PC-3 (cell line): ENCODE measurements around the gene SKOR2. TPM values are rescaled to one million over a fixed set of nuclear protein-coding genes. Genes with fewer than 3 reads are reported as not detected.

Experiments
- ATAC-seq: fragments of 200-7000 bp; cut with Tn5 transposase; 2 replicates; pipeline ENCODE4 v1.9.1; 2020; ENCODE audit warnings: mild to moderate bottlenecking, moderate library complexity
- BruUV-seq: library from RNA; stranded (reverse); fragments of 400-500 nt; replicated peaks from 2 replicates; lab custom pipeline; 2021; lab: Mats Ljungman, UMichigan
- CTCF ChIA-PET: fragments of 300-600 bp; sonication (Branson Sonifier 250); formaldehyde crosslinking; loops from one replicate; lab custom pipeline; 2022; ENCODE audit warnings: antibody characterized with exemption; lab: Charles Lee
- POLR2A ChIA-PET: fragments of 300-600 bp; sonication (Branson Sonifier 250); formaldehyde crosslinking; loops from one replicate; lab custom pipeline; 2022; ENCODE audit warnings: antibody characterized with exemption; ENCODE audit not compliant: unreplicated experiment; lab: Charles Lee
- DNase-seq: peaks from one replicate; pipeline ENCODE4 v3.0.0-alpha.2; 2015
- H2AFZ ChIP-seq: fragments of 300-600 bp; sonication (generic); 2 replicates; pipeline ENCODE4 v1.6.0; 2016; ENCODE audit warnings: antibody characterized with exemption, low read length
- H3F3A ChIP-seq: fragments of 300-600 bp; sonication (generic); one replicate; pipeline ENCODE4 v1.6.0; 2017; ENCODE audit warnings: antibody characterized with exemption, low read length, control low read depth, mild to moderate bottlenecking; ENCODE audit not compliant: unreplicated experiment
- H3K27ac ChIP-seq: fragments of 300-600 bp; sonication (generic); 2 replicates; pipeline ENCODE4 v1.5.1; 2016; ENCODE audit warnings: mild to moderate bottlenecking, low read length
- H3K27me3 ChIP-seq: fragments of 300-600 bp; sonication (generic); 2 replicates; pipeline ENCODE4 v1.6.1; 2016; ENCODE audit warnings: low read length, mixed read lengths
- H3K36me3 ChIP-seq: fragments of 300-600 bp; sonication (generic); 2 replicates; pipeline ENCODE4 v1.6.1; 2016; ENCODE audit warnings: low read depth, mixed run types, low read length, mixed read lengths
- H3K4me1 ChIP-seq: fragments of 300-600 bp; sonication (generic); 2 replicates; pipeline ENCODE4 v1.5.1; 2016; ENCODE audit warnings: low read length; ENCODE audit not compliant: insufficient read depth
- H3K4me2 ChIP-seq: fragments of 300-600 bp; sonication (generic); 2 replicates; pipeline ENCODE4 v1.6.0; 2016; ENCODE audit warnings: low read length
- H3K4me3 ChIP-seq: fragments of 300-600 bp; sonication (generic); 2 replicates; pipeline ENCODE4 v1.5.1; 2016; ENCODE audit warnings: mild to moderate bottlenecking, low read length, mixed read lengths
- H3K79me2 ChIP-seq: fragments of 300-600 bp; sonication (generic); 2 replicates; pipeline ENCODE4 v1.6.1; 2017; ENCODE audit warnings: low read length, mixed read lengths
- H3K9ac ChIP-seq: fragments of 300-600 bp; sonication (generic); 2 replicates; pipeline ENCODE4 v1.6.0; 2016; ENCODE audit warnings: mild to moderate bottlenecking, low read length
- H3K9me2 ChIP-seq: fragments of 300-600 bp; sonication (generic); replicated peaks from 2 replicates; pipeline ENCODE4 v1.6.1; 2016; ENCODE audit warnings: mixed run types, low read length, mixed read lengths
- H3K9me3 ChIP-seq: fragments of 300-600 bp; sonication (generic); 2 replicates; pipeline ENCODE4 v1.6.1; 2016; ENCODE audit warnings: low read length, mixed read lengths
- H4K20me1 ChIP-seq: fragments of 300-600 bp; sonication (generic); 2 replicates; pipeline ENCODE4 v1.6.1; 2016; ENCODE audit warnings: low read length, mixed read lengths
- EZH2 ChIP-seq: fragments of 300-600 bp; sonication (generic); IDR thresholded peaks from one replicate; pipeline ENCODE4 v1.6.1; 2017; ENCODE audit warnings: antibody characterized with exemption, mild to moderate bottlenecking, low read length; ENCODE audit not compliant: unreplicated experiment
- EZH2phosphoT487 ChIP-seq: fragments of 300-600 bp; sonication (generic); IDR thresholded peaks from 2 replicates; pipeline ENCODE4 v1.6.1; 2018; ENCODE audit warnings: mild to moderate bottlenecking, antibody characterized with exemption, low read length, borderline replicate concordance
- intact Hi-C: fragments of 100-400 bp; cut with micrococcal nuclease; formaldehyde crosslinking; loops from 2 replicates; pipeline ENCODE4 v1.9.0; 2023
- total RNA-seq: library from RNA; depleted of rRNA; stranded (reverse); fragments of >200 nt; gene quantifications from 2 replicates; pipeline ENCODE4 v1.2.3, GENCODE V29; 2014
- TF ChIP-seq, protein P1 (sequence below): fragments of 300-600 bp; sonication (generic); conservative IDR thresholded peaks from 2 replicates; pipeline ENCODE4 v1.5.1; 2017; ENCODE audit warnings: antibody characterized with exemption, low read depth, mild to moderate bottlenecking, low read length

The SKOR2 gene
- total RNA-seq, 1 experiment from 2014 or later = not detected

DNA sequence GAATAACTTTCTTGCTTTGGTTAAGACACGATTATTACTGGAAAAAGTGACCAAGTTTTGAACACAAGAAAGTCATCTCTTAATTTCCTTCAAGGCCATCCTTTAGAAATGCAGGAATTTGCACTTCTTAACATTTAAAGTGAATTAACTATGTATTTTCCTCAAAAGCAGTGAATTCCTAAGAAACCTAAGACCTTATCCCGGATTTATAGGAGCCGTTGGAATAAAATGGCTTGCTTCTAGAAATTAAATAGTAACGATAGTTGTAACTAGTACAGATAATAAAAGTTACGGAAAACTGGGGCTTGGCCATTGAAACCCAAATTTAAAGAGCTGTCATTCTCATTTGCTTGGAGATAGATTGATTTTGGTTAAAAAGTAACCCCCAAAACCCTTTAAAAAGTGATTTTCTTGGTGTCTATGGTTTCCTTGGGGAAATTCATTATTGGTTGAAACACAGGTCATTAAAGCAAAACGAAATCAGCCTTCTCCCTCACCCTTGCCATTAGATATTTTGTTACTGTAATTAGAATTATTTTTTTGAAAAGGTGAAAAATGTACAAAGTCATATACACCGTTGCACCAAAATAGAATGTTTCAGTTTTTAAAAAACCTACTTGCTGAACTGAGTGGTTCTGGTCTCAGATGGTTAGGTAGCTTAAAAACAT, 2.0 kb downstream of the SKOR2 start:
- Histone ChIP-seq H3K27ac (no peak overlapping the region), H3K9ac (no peak overlapping the region), H3K9me2 (no peaks in the 10 kb centered on the region), H3K4me2 (no peak overlapping the region), H3K9me3 (no peaks in the 10 kb centered on the region), H3K27me3 (peaks cover 25% of the 10 kb centered on the region; the same call in 1 of the 2 replicates), H3K36me3 (no peaks in the 10 kb centered on the region), H4K20me1 (no peaks in the 10 kb centered on the region), H2AFZ (no peak overlapping the region), H3F3A (no peaks in the 10 kb centered on the region), H3K79me2 (no peaks in the 10 kb centered on the region), H3K4me3 (no peak overlapping the region), H3K4me1 (no peaks in the 10 kb centered on the region)
- BruUV-seq = no TSS peak
- DNase-seq (no peak), ATAC-seq (no peak)
- TF ChIP-seq EZH2phosphoT487 (no peak), EZH2 (no peak)
- CTCF ChIA-PET = no interaction called here
- POLR2A ChIA-PET = no interaction called here
- intact Hi-C loops = no loop called here

DNA sequence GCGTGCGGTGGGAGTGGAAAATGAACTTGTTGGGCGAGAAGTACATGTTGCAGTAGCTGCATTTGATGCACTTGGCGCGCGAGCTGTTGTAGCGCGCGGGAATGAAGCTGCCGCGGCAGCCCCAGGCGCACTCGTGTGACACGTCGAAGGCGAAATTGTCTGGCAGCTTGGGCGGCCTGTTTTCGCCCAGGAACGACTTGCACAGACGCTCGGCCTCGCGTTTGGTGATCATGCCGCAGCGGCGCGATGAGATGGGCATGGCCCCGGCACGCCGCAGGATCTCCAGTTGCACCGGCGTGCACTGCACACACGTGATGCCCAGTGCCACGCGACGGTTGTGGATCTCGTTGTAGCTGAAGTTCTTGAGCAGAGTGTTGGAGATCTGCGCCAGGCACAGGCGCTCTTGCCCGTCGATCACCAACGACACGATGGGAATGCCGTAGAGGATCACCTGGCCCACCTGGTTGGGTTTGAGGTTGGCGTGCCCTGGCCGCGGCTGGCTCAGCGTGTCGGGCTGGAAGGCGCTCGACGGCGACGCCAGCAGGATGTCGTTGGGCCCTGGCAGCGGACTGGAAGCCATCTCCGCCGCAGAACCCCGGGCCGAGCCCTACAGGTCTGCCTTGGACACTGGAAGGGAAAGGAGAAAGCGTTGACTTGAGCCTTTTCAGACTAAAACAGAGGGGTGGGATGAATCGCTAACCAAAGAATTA, 2.7 kb downstream of the SKOR2 start:
- TF ChIP-seq, protein P1, sequence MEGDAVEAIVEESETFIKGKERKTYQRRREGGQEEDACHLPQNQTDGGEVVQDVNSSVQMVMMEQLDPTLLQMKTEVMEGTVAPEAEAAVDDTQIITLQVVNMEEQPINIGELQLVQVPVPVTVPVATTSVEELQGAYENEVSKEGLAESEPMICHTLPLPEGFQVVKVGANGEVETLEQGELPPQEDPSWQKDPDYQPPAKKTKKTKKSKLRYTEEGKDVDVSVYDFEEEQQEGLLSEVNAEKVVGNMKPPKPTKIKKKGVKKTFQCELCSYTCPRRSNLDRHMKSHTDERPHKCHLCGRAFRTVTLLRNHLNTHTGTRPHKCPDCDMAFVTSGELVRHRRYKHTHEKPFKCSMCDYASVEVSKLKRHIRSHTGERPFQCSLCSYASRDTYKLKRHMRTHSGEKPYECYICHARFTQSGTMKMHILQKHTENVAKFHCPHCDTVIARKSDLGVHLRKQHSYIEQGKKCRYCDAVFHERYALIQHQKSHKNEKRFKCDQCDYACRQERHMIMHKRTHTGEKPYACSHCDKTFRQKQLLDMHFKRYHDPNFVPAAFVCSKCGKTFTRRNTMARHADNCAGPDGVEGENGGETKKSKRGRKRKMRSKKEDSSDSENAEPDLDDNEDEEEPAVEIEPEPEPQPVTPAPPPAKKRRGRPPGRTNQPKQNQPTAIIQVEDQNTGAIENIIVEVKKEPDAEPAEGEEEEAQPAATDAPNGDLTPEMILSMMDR = no peak
- TF ChIP-seq EZH2 (no peak), EZH2phosphoT487 (no peak)
- DNase-seq (no peak), ATAC-seq (no peak)
- Histone ChIP-seq H3K36me3 (no peaks in the 10 kb centered on the region), H3K27ac (no peak overlapping the region), H3K4me1 (no peaks in the 10 kb centered on the region), H3K4me3 (no peak overlapping the region), H3K9ac (no peak overlapping the region), H3K27me3 (peaks cover 25% of the 10 kb centered on the region), H2AFZ (no peak overlapping the region), H4K20me1 (no peaks in the 10 kb centered on the region), H3K79me2 (no peaks in the 10 kb centered on the region), H3K4me2 (no peak overlapping the region), H3F3A (no peaks in the 10 kb centered on the region), H3K9me3 (no peaks in the 10 kb centered on the region), H3K9me2 (no peaks in the 10 kb centered on the region)
- CTCF ChIA-PET = no interaction called here
- intact Hi-C loops = no loop called here
- no TSS peak for BruUV-seq
- POLR2A ChIA-PET = no interaction called here

DNA sequence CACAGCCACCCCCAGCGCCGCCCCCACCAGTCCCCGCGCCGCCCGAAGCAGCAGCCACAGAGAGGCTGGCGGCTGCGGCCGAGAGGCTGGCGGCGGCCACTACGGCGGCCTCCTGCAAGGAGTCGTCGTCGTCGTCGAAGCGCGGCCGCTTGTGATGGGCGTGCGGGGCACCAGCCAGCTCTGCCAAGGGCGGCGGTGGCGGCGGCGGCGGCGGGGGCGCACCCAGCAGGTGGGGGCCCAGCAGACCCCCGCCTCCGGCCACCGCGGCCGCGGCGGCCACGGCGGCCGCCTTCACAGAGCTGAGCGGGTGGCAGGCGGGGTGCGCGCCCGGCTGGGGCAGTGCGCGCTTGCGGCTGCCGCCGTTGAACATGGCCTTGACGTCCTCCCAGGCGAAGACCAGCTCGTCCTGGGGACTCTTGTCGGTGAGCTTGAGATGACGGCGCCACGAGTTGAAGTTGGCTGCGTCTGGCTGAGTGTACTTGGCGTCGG, 3.3 kb downstream of the SKOR2 start:
- Histone ChIP-seq H3F3A (no peaks in the 10 kb centered on the region), H3K36me3 (no peaks in the 10 kb centered on the region), H3K27ac (no peak overlapping the region), H3K4me2 (no peak overlapping the region), H3K9ac (no peak overlapping the region), H2AFZ (no peak overlapping the region), H3K4me1 (no peaks in the 10 kb centered on the region), H3K27me3 (peaks cover 26% of the 10 kb centered on the region), H3K4me3 (no peak overlapping the region), H4K20me1 (no peaks in the 10 kb centered on the region), H3K9me2 (no peaks in the 10 kb centered on the region), H3K79me2 (no peaks in the 10 kb centered on the region), H3K9me3 (no peaks in the 10 kb centered on the region)
- CTCF ChIA-PET = no interaction called here
- BruUV-seq = no TSS peak
- POLR2A ChIA-PET = no interaction called here
- intact Hi-C loops = no loop called here
- TF ChIP-seq EZH2 = no peak
- no peak for TF ChIP-seq EZH2phosphoT487
- TF ChIP-seq, protein P1 = no peak
- DNase-seq (no peak), ATAC-seq (no peak)
